GM12891 (cell line): ENCODE data around the gene DAPL1.

Experiments
- POLR2A ChIP-seq: IDR thresholded peaks from 2 replicates; pipeline ENCODE4 v1.6.1; 2011; ENCODE audit warnings: low read depth, low read length, control low read depth
- POLR2AphosphoS5 ChIP-seq: IDR thresholded peaks from 2 replicates; pipeline ENCODE4 v1.6.1; 2011; ENCODE audit warnings: low read depth, low read length, control low read depth
- POU2F2 ChIP-seq: IDR thresholded peaks from 2 replicates; pipeline ENCODE4 v1.6.1; 2011; ENCODE audit warnings: low read depth, mild to moderate bottlenecking, control low read depth, low read length, moderate library complexity
- SPI1 ChIP-seq: IDR thresholded peaks from 2 replicates; pipeline ENCODE4 v1.6.1; 2011; ENCODE audit warnings: low read depth, low read length, control low read depth
- TAF1 ChIP-seq: IDR thresholded peaks from 2 replicates; pipeline ENCODE4 v1.6.1; 2011; ENCODE audit warnings: low read depth, low read length, control low read depth

DNA sequence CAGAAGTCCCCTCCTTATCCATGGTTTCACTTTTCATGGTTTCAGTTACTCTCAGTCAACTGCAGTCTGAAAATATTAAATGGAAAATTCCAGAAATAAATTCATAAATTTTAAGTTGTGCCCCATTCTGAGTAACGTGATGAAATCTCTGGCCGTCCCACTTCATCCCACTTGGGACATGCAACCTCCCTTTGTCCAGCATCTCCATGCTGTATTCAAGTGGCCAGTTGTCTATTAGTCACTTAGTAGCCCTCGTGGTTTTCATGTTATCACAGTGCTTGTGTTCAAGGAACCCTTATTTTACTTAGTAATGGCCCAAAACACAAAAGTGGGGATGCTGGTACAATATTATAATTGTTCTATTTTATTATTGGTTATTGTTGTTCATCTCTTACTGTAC is 18.0 kb upstream of the DAPL1 start:
- TF ChIP-seq POLR2AphosphoS5 (no peak), POLR2A (no peak), TAF1 (no peak), POU2F2 (no peak), SPI1 (no peak)
